D721Med (cell line): ENCODE results near the gene SLC25A29.
A peak's percentile ranks its signal among the peaks of the same experiment; 100 is the strongest.

Source experiments
- DNase-seq: peaks from one replicate; pipeline ENCODE4 v3.0.0; 2011; ENCODE audit warnings: low spot score; ENCODE audit not compliant: insufficient read length
- FAIRE-seq: peaks from 2 replicates; lab custom pipeline; 2011; peaks lifted over from hg19 to GRCh38; lab: Jason Lieb, UNC
- TF ChIP-seq, protein P1 (sequence below): IDR thresholded peaks from 2 replicates; pipeline ENCODE4 v1.5.1; 2012; ENCODE audit warnings: mild to moderate bottlenecking, control low read depth; ENCODE audit not compliant: insufficient read depth; ENCODE audit errors: missing control alignments

The SLC25A29 gene

DNA sequence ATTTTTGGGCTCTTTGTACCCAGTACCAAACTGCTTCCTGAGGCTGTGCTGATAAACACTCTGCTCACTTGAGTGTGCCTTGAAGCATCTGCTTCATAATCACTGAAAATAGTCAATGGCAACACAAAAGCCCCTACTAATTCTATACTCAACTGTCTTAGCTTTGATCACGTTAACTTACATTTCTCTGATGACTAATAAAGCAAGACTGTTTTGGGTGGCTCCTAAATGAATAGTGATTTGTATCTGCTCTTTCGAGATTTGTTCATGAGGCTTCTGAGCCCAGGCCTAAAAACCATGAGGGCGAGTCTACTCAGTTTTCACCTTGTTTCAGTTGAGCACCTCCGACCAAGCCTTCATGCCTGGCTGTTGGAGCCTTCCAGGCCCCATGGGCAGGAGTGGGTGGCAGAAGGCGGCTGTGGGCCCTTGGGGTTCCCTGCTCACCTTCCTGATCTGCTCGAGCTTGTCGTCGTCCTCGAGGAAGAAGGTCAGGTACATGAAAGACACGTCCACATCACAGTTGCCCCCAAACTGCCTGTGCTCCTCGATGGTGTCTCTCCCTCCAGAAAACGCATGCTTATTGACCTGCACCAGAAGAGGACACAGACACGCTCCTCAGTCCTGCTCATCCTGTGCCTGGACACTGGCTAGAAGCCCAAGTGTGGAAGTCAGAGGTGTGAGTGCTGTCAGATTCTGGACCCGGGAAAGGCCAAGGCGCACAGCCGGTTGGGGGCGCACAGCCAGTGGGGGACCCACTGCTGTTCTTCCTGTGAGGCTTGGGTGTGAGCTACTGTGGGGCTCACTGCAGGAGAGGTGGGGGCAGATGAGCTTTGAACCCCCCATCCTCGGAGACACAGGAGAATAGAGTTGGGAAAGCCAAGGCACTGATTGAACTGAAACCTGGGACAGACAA is 30.6 kb upstream of the SLC25A29 start:
- DNase-seq (peak; percentile 5), FAIRE-seq (no peak)
- TF ChIP-seq, protein P1, sequence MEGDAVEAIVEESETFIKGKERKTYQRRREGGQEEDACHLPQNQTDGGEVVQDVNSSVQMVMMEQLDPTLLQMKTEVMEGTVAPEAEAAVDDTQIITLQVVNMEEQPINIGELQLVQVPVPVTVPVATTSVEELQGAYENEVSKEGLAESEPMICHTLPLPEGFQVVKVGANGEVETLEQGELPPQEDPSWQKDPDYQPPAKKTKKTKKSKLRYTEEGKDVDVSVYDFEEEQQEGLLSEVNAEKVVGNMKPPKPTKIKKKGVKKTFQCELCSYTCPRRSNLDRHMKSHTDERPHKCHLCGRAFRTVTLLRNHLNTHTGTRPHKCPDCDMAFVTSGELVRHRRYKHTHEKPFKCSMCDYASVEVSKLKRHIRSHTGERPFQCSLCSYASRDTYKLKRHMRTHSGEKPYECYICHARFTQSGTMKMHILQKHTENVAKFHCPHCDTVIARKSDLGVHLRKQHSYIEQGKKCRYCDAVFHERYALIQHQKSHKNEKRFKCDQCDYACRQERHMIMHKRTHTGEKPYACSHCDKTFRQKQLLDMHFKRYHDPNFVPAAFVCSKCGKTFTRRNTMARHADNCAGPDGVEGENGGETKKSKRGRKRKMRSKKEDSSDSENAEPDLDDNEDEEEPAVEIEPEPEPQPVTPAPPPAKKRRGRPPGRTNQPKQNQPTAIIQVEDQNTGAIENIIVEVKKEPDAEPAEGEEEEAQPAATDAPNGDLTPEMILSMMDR, result no peak

DNA sequence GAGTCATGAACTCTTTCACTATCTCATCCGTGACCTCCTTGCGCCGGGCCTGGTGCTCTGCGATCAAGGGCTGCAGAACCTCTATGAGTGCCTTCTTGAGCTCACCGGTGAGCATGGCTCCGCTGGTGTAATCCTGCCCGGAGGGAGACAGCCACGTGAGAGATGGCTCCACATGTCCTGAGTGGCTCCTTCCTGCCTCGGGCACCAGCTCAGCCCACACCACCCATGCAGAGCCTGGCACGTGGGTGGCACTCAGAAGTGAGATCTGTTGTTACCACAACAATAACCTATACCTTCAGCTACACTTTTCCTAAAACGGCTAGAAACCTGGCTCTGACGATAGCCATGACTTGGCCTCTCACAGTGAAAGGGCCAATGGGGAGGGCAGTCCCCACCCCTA is 28.7 kb upstream of the SLC25A29 start:
- DNase-seq, result no peak
- TF ChIP-seq, protein P1, result no peak

DNA sequence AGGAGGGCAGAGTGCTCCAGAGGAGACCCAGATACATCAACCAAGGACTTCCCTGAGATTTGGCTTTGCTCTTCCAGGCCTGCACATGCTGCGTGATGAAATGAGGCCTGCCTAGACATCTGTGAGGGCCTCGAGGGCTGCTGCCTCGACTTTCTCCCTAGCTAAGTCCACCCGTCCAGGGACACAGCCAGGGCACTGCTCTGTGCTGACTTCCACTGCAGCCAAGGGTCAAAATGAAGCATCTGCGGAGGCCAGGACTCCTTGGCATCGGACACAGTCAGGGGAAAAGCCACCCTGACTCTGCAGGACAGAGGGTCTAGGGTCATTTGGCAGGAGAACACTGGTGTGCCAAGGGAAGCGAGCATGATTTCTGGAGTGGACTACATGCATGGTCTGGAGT is 27.6 kb upstream of the SLC25A29 start:
- FAIRE-seq (no peak), DNase-seq (no peak)
- TF ChIP-seq, protein P1, result no peak

More for the DNA sequence above, 28.7 kb upstream of the SLC25A29 start:
- no peak for FAIRE-seq

DNA sequence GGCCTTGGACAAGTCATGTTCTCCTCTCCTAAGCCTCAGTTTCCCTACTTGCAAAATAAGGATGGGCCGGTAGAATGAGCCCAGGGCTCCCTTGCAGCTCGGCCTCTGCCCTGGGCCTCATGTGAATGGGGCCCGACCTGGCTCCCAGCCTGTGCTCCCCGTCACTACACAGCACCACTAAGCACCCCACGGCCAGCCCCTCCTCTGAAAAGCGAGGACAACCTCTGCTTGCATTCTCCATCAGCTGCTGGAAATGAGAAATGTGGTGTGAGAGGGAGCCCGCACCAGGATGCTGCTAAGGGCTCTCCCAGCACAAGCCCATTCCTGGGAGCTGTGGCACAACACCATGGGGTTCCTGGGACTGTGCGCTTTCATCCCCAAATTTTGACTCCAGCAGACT is 27.1 kb upstream of the SLC25A29 start:
- FAIRE-seq, result no peak
- no peak for DNase-seq
- TF ChIP-seq, protein P1, result no peak

DNA sequence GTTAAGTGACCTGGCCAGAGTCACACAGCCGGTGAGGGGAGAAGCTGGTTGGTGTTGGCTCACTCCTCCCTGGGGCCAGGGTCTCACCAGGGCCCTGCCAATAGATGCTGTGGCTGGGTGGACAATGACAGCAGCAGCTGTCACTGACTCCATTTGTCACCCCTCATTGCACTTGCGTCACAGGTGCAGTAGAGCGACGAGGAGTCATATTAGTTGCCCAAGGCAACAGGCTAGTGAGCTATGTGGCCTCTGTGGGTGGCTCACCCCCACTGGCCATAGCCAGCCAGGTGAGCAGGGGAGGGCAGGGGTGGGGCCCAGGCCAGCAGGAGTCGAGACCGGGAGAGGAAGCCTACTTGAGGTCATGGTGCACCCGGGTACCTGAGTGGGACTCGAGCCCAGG is 26.6 kb upstream of the SLC25A29 start:
- DNase-seq (no peak), FAIRE-seq (no peak)
- TF ChIP-seq, protein P1, result no peak

DNA sequence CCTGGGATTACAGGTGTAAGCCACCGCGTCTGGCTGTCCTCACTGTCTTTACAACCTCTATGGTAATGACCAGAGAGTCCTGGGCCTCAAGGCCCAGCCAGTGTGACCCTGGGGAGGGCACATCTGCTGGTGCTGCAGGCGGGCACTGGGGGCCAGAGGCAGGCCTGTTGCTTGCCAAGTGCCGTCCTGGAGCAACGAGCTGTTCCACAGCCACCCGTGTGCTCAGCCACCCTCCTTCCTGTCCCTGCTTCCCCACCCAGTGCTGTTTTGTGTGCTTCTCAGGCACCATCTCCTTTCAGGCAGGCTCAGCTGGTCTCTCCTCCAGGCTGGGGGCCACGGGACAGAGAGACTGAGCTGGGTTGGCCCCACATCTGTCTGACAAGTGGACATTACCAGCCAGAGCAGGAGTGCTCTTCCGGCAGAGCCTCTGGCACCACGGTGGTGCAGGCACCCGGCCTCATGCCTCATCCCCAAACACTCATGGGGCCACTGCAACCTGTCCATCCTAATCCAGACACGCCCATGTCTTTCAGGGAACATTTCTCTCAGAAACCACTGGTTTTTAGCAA is 25.9 kb upstream of the SLC25A29 start:
- TF ChIP-seq, protein P1, result no peak
- FAIRE-seq, result no peak

More for the DNA sequence above, 25.9 kb upstream of the SLC25A29 start:
- no peak for DNase-seq
